Gastrocnemius medialis (tissue), 4 donors: ENCODE measurements around the gene FAM171A1.

Source experiments
- CTCF ChIP-seq, 5 experiments: fragments of 450-650 bp in 3 of 5; fragments of 200-600 bp in 2 of 5; sonication (generic) in 2 of 5; IDR thresholded peaks in 4 of 5; conservative IDR thresholded peaks in 1 of 5; 1 replicate in 4 of 5; 2 replicates in 1 of 5; pipeline ENCODE4 v1.5.1; 2016 to 2019; ENCODE audit warnings: antibody characterized with exemption in 5 of 5, mild to moderate bottlenecking in 3 of 5, moderate library complexity in 3 of 5
- POLR2A ChIP-seq, 2 donors: fragments of 450-650 bp; IDR thresholded peaks; one replicate each; pipeline ENCODE4 v1.6.1; 2017; ENCODE audit warnings: antibody characterized with exemption in 2 of 2, mild to moderate bottlenecking in 2 of 2, moderate library complexity in 2 of 2

- TF ChIP-seq CTCF (IDR thresholded peaks at IDR 0.05 in 4 of 5, conservative IDR thresholded peaks at IDR 0.05 in 1 of 5): no peak
- TF ChIP-seq POLR2A (IDR thresholded peaks at IDR 0.05): no peak
These were observed 29.5 kb downstream of the FAM171A1 start for GRCh38 chr10:15341502-15342128.
